Body of pancreas (tissue), 4 donors: Measurements from ENCODE around the gene ABCA10. TPM values are rescaled to one million over a fixed set of nuclear protein-coding genes. Genes with fewer than 3 reads are reported as not detected.

ENCODE experiments used
- ATAC-seq: fragments of 150-250 bp; one replicate; pipeline ENCODE4 v1.9.1; 2016
- DNase-seq, 4 donors: peaks; one replicate each; pipeline ENCODE4 v3.0.0-alpha.2; 2019
- H3K27ac ChIP-seq, 4 donors: fragments of 200-600 bp; sonication (generic); 1 replicate in 3 of 4; 2 replicates in 1 of 4; pipeline versions ENCODE4 v1.5.1 to v1.6.1; 2016 to 2019; ENCODE audit warnings: mild to moderate bottlenecking in 1 of 4, mixed read lengths in 1 of 4, moderate library complexity in 1 of 4
- H3K27me3 ChIP-seq, 2 donors: fragments of 200-600 bp; sonication (generic); one replicate each; pipeline ENCODE4 v1.6.0; 2016; ENCODE audit warnings: mild to moderate bottlenecking in 1 of 2
- H3K36me3 ChIP-seq, 2 donors: fragments of 200-600 bp; sonication (generic); replicated peaks in 1 of 2; 2 replicates each; pipeline ENCODE4 v1.5.1; 2016; ENCODE audit warnings: low read depth in 2 of 2; ENCODE audit not compliant: insufficient read depth in 1 of 2
- H3K4me1 ChIP-seq: fragments of 200-600 bp; sonication (generic); one replicate; pipeline ENCODE4 v1.6.0; 2016
- H3K4me3 ChIP-seq, 2 donors: fragments of 200-600 bp; sonication (generic); 1 replicate in 1 of 2; 2 replicates in 1 of 2; pipeline ENCODE4 v1.5.1; 2016 to 2019
- H3K9me3 ChIP-seq, 3 donors: fragments of 200-600 bp; sonication (generic); 1 replicate in 2 of 3; 2 replicates in 1 of 3; pipeline ENCODE4 v1.5.1; 2016
- CTCF ChIP-seq, 7 experiments: fragments of 450-650 bp in 4 of 7; fragments of 200-600 bp in 3 of 7; sonication (generic) in 3 of 7; IDR thresholded peaks; one replicate each; pipeline ENCODE4 v1.5.1; 2016 to 2019; ENCODE audit warnings: antibody characterized with exemption in 7 of 7
- POLR2A ChIP-seq, 3 donors: fragments of 450-650 bp; IDR thresholded peaks; one replicate each; pipeline ENCODE4 v1.6.1; 2016; ENCODE audit warnings: antibody characterized with exemption in 3 of 3, mild to moderate bottlenecking in 2 of 3
- whole genome bisulfite sequencing, 2 donors: methylation state at CpG; one replicate each; pipeline ENCODE4 v1.1.5; 2017; 5-methylcytosine and 5-hydroxymethylcytosine counted together
- intact Hi-C: fragments of 100-400 bp; cut with DNase I; formaldehyde crosslinking; loops from one replicate; pipeline ENCODE4 v1.15.1; 2023
- total RNA-seq, 2 donors: library from RNA; depleted of rRNA; stranded (reverse); fragments of >200 nt; gene quantifications; one replicate each; pipeline ENCODE4 v1.1.0, GENCODE V29; 2016

Gene ABCA10
- total RNA-seq, 2 donors from 2014 or later, result 7.3 to 30.7 TPM

GRCh38 chr17:69220098-69220497 is 8.5 kb downstream of the ABCA10 start:
- Histone ChIP-seq H3K4me3 (no peak overlapping the region), H3K9me3 (no peaks in the 10 kb centered on the region), H3K4me1 (no peaks in the 10 kb centered on the region), H3K27ac (no peak overlapping the region), H3K27me3 (no peaks in the 10 kb centered on the region), H3K36me3 (no peaks in the 10 kb centered on the region)
- 22 to 35% methylated on average over 1 of the region's 1 CpG for WGBS, 2 donors
- no peak for TF ChIP-seq POLR2A (IDR thresholded peaks at IDR 0.05)
- no peak for TF ChIP-seq CTCF (IDR thresholded peaks at IDR 0.05)
- DNase-seq (no peak), ATAC-seq (no peak)
- intact Hi-C loops, result no loop called here

GRCh38 chr17:69218986-69219385 is 9.6 kb downstream of the ABCA10 start:
- ATAC-seq (no peak), DNase-seq (no peak)
- H3K4me1 ChIP-seq, result no peaks in the 10 kb centered on the region
- no peaks in the 10 kb centered on the region for H3K36me3 ChIP-seq
- WGBS, 2 donors, result 76 to 86% methylated on average over 3 of the region's 3 CpGs
- H3K9me3 ChIP-seq, result no peaks in the 10 kb centered on the region
- TF ChIP-seq POLR2A (IDR thresholded peaks at IDR 0.05), result no peak
- no peak for TF ChIP-seq CTCF (IDR thresholded peaks at IDR 0.05)
- no peak overlapping the region for H3K4me3 ChIP-seq
- intact Hi-C loops, result no loop called here
- no peak overlapping the region for H3K27ac ChIP-seq
- H3K27me3 ChIP-seq, result no peaks in the 10 kb centered on the region

GRCh38 chr17:69213059-69213813 is 15.4 kb downstream of the ABCA10 start:
- Histone ChIP-seq H3K4me1 (no peaks in the 10 kb centered on the region), H3K27ac (no peak overlapping the region), H3K4me3 (no peak overlapping the region), H3K36me3 (no peaks in the 10 kb centered on the region), H3K9me3 (no peaks in the 10 kb centered on the region), H3K27me3 (no peaks in the 10 kb centered on the region)
- ATAC-seq, result no peak
- no peak for DNase-seq
- 90% methylated on average over 5 to 9 of the region's 9 CpGs for WGBS, 2 donors
- intact Hi-C loops, result no loop called here
- no peak for TF ChIP-seq CTCF (IDR thresholded peaks at IDR 0.05)

- Histone ChIP-seq H3K9me3 (no peaks in the 10 kb centered on the region), H3K36me3 (no peaks in the 10 kb centered on the region), H3K27me3 (no peaks in the 10 kb centered on the region), H3K27ac (no peak overlapping the region), H3K4me3 (no peak overlapping the region), H3K4me1 (no peaks in the 10 kb centered on the region)
- intact Hi-C loops, result no loop called here
- ATAC-seq (no peak), DNase-seq (no peak)
- TF ChIP-seq CTCF (IDR thresholded peaks at IDR 0.05) (no peak), POLR2A (IDR thresholded peaks at IDR 0.05) (no peak)
- WGBS, 2 donors, result 82 to 85% methylated on average over 2 of the region's 2 CpGs
These were observed 20.0 kb downstream of the ABCA10 start for GRCh38 chr17:69208640-69209039.

- Histone ChIP-seq H3K36me3 (no peaks in the 10 kb centered on the region), H3K27me3 (no peaks in the 10 kb centered on the region), H3K27ac (no peak overlapping the region), H3K4me1 (no peaks in the 10 kb centered on the region), H3K4me3 (no peak overlapping the region), H3K9me3 (no peaks in the 10 kb centered on the region)
- no peak for TF ChIP-seq POLR2A (IDR thresholded peaks at IDR 0.05)
- TF ChIP-seq CTCF (IDR thresholded peaks at IDR 0.05), result no peak
- intact Hi-C loops, result no loop called here
- ATAC-seq (no peak), DNase-seq (no peak)
- 72 to 82% methylated on average over 4 of the region's 4 CpGs for WGBS, 2 donors
These were observed 21.5 kb downstream of the ABCA10 start for GRCh38 chr17:69207151-69207550.
